Measurements from ENCODE around the gene NSFL1C. TPM values are rescaled to one million over a fixed set of nuclear protein-coding genes. Genes with fewer than 3 reads are reported as not detected.

The NSFL1C gene
- polyA plus RNA-seq, 1 of the 3 experiments (the other 2 are of a cell fraction) = 45.9 TPM

- TF ChIP-seq RCOR1 (IDR thresholded peaks at IDR 0.05; ENCODE audit: low read length) = no peak
- no peak for TF ChIP-seq POLR2AphosphoS5 (IDR thresholded peaks at IDR 0.05; ENCODE audit: low read depth, low read length)
- no peak for TF ChIP-seq NFIC (IDR thresholded peaks at IDR 0.05; ENCODE audit: borderline replicate concordance)
- TF ChIP-seq EP300 (IDR thresholded peaks at IDR 0.05; ENCODE audit: borderline replicate concordance in 1 of 2, low read depth in 1 of 2, low read length in 1 of 2) = no peak
- TF ChIP-seq MEF2A (IDR thresholded peaks at IDR 0.05; ENCODE audit: borderline replicate concordance, low read depth) = no peak
- TF ChIP-seq FOSL2 (IDR thresholded peaks at IDR 0.05; ENCODE audit: borderline replicate concordance, low read depth) = no peak
- TF ChIP-seq, protein P1, sequence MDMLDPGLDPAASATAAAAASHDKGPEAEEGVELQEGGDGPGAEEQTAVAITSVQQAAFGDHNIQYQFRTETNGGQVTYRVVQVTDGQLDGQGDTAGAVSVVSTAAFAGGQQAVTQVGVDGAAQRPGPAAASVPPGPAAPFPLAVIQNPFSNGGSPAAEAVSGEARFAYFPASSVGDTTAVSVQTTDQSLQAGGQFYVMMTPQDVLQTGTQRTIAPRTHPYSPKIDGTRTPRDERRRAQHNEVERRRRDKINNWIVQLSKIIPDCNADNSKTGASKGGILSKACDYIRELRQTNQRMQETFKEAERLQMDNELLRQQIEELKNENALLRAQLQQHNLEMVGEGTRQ (IDR thresholded peaks at IDR 0.05; ENCODE audit: borderline replicate concordance, low read depth, low read length) = no peak
- no peak for TF ChIP-seq SIN3A (IDR thresholded peaks at IDR 0.05; ENCODE audit: borderline replicate concordance, low read depth, low read length)
- TF ChIP-seq JUND (IDR thresholded peaks at IDR 0.05) = no peak
- TF ChIP-seq ELF1 (IDR thresholded peaks at IDR 0.05) = no peak
- no peak for TF ChIP-seq USF1 (IDR thresholded peaks at IDR 0.05; ENCODE audit: borderline replicate concordance, low read depth)
These were observed 887 bp upstream of the NSFL1C start (continued) for GRCh38 chr20:1467355-1468116.

DNA sequence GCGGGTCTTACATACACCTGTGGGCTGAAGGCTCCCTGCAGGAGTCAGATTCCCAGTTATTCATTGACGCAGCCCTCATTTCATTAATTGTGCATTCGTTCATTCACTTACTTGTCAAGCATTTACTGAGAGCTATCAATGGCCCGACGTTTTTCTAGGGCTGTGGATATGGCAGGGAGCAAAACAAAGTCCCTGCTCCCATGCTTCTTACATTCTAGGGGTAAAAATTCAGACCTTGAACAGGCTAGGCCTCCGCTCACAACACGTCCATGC is 369 bp upstream of the NSFL1C start:
- peak overlapping the region; percentile 34; the same call in 1 of the 2 replicates for H3K4me2 ChIP-seq
- no peak for DNase-seq
- H3K36me3 ChIP-seq (replicated peaks in 1 of 2; ENCODE audit: control insufficient read depth in 1 of 2, insufficient read depth in 2 of 2, low read length in 1 of 2) = peaks cover 9 to 17% of the 10 kb centered on the region in 2 experiments
- POLR2A ChIA-PET = no interaction called here
- H3K4me3 ChIP-seq (ENCODE audit: low read depth in 2 of 2, low read length in 1 of 2) = peak overlapping the region; percentile 12 to 81; a peak in 3 of 4 replicates
- H3K9ac ChIP-seq = no peak overlapping the region
- WGBS (ENCODE audit: low lambda C conversion rate) = 0% methylated on average over 7 of the region's 7 CpGs
- H3K9me2 ChIP-seq = no peaks in the 10 kb centered on the region
- peak overlapping the region; percentile 64; the same call in 1 of the 2 replicates for H2AFZ ChIP-seq (ENCODE audit: low read depth)
- H3K79me2 ChIP-seq (ENCODE audit: insufficient read depth) = peaks cover 43% of the 10 kb centered on the region
- H3F3A ChIP-seq (replicated peaks; ENCODE audit: insufficient read depth) = peaks cover 5% of the 10 kb centered on the region
- peaks cover 15 to 16% of the 10 kb centered on the region in 2 experiments; a peak in 1 of 4 replicates for H3K4me1 ChIP-seq (ENCODE audit: control insufficient read depth in 1 of 2, insufficient read depth in 2 of 2, low read depth in 1 of 2, low read length in 1 of 2)
- no peaks in the 10 kb centered on the region for H3K27me3 ChIP-seq (ENCODE audit: insufficient read depth)
- CTCF ChIA-PET = interaction anchor here (0.7 to 4.8 kb wide), 35 partner anchors 8 to 766 kb away, joined by 3 to 31 read pairs (median 5); partner anchors contain the start of genes C20orf202 and SIRPB2
- H4K20me1 ChIP-seq (ENCODE audit: insufficient read depth) = peaks cover 31% of the 10 kb centered on the region
- no peaks in the 10 kb centered on the region for H3K9me3 ChIP-seq
- H3K27ac ChIP-seq (ENCODE audit: low read depth in 2 of 2, low read length in 1 of 2) = no peak overlapping the region
- TF ChIP-seq CHD2 (IDR thresholded peaks at IDR 0.05; ENCODE audit: low read length, partially characterized antibody) = no peak
- TF ChIP-seq TEAD4 (IDR thresholded peaks at IDR 0.05; ENCODE audit: borderline replicate concordance, insufficient read depth) = no peak
- TF ChIP-seq JUND (IDR thresholded peaks at IDR 0.05) = no peak
- TF ChIP-seq EZH2phosphoT487 (IDR thresholded peaks at IDR 0.05; ENCODE audit: borderline replicate concordance, low read depth) = no peak
- no peak for TF ChIP-seq FOXJ3 (CRISPR knock-in tag; IDR thresholded peaks at IDR 0.05)
